ENCODE measurements around the gene GNB5.
"Not testable (repeated sequence)": the region's sequence is repeated elsewhere in the genome, so short reads cannot be mapped to it uniquely, and the experiment has no call there.

Gene GNB5

DNA sequence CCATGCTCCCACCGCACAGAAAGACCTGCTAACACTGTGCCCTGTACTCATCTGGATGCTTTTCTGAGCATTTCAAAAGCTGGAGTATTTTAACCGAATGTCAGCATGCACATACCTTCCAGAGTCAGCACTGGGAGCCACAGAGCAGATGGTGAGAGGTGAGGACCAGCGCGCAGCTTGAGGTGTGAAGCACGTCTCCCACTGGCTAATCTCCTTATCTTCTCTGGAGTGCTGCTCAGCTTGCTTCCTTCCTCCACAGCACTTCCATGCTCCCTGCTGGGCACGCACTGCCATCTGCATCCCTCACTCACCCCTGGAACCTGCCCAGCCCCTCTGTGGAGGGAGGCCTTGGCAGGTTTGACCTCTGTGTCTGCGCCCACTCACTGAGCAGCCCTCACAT, at the start of gene GNB5:
GNB5 (minus strand) TSS at position 186 of the 400 bp plus-strand sequence. CDS start 6,716 bp downstream, outside the sequence.
- no peak within 1 kb of the TSS for H3K4me2 ChIP-seq (ENCODE audit: low read length)
- no peak within 1 kb of the TSS for H3K27ac ChIP-seq (ENCODE audit: low read depth, low read length)
- H3K9me2 ChIP-seq (replicated peaks; ENCODE audit: control insufficient read depth, low read length) = no peaks in the 10 kb centered on the region
- H3F3A ChIP-seq (ENCODE audit: control insufficient read depth, insufficient read depth) = no peaks in the 10 kb centered on the region
- H3K4me1 ChIP-seq (ENCODE audit: control insufficient read depth, low read length) = no peaks in the 10 kb centered on the region
- no peak within 1 kb of the TSS for H3K4me3 ChIP-seq (ENCODE audit: low read length)
- TF ChIP-seq EZH2phosphoT487 (IDR thresholded peaks at IDR 0.05; ENCODE audit: borderline replicate concordance, low read length) (no peak), CTCF (IDR thresholded peaks at IDR 0.05; ENCODE audit: low read depth, low read length, poor library complexity, severe bottlenecking) (no peak)
- no peaks in the 10 kb centered on the region for H3K9me3 ChIP-seq (ENCODE audit: control insufficient read depth, insufficient read depth, low read length)
- H3K36me3 ChIP-seq (ENCODE audit: control insufficient read depth, low read length) = no peaks in the 10 kb centered on the region
- H3K27me3 ChIP-seq (ENCODE audit: control insufficient read depth, low read length) = no peaks in the 10 kb centered on the region
- no peaks in the 10 kb centered on the region for H3K79me2 ChIP-seq (ENCODE audit: control insufficient read depth, low read length)
- no peaks in the 10 kb centered on the region for H4K20me1 ChIP-seq (ENCODE audit: control insufficient read depth, insufficient read depth, low read depth, low read length)

- Histone ChIP-seq H3K4me1 (ENCODE audit: control insufficient read depth, low read length) (peaks cover 17% of the 10 kb centered on the region), H3K27ac (ENCODE audit: low read depth, low read length) (no peak overlapping the region), H3K9me3 (ENCODE audit: control insufficient read depth, insufficient read depth, low read length) (no peaks in the 10 kb centered on the region), H3K27me3 (ENCODE audit: control insufficient read depth, low read length) (no peaks in the 10 kb centered on the region), H3K4me2 (ENCODE audit: low read length) (no peak overlapping the region), H3K9me2 (replicated peaks; ENCODE audit: control insufficient read depth, low read length) (no peaks in the 10 kb centered on the region), H3K4me3 (ENCODE audit: low read length) (no peak overlapping the region), H3K36me3 (ENCODE audit: control insufficient read depth, low read length) (no peaks in the 10 kb centered on the region), H3F3A (ENCODE audit: control insufficient read depth, insufficient read depth) (peaks cover 9% of the 10 kb centered on the region), H4K20me1 (ENCODE audit: control insufficient read depth, insufficient read depth, low read depth, low read length) (no peaks in the 10 kb centered on the region), H3K79me2 (ENCODE audit: control insufficient read depth, low read length) (no peaks in the 10 kb centered on the region)
- TF ChIP-seq CTCF (IDR thresholded peaks at IDR 0.05; ENCODE audit: low read depth, low read length, poor library complexity, severe bottlenecking) (no peak), EZH2phosphoT487 (IDR thresholded peaks at IDR 0.05; ENCODE audit: borderline replicate concordance, low read length) (no peak)
These were observed 49.0 kb upstream of the GNB5 start for GRCh38 chr15:52240166-52240565.

GRCh38 chr15:52238989-52239525, 47.9 kb upstream of the GNB5 start:
- H3K27me3 ChIP-seq (ENCODE audit: control insufficient read depth, low read length) = not testable (repeated sequence)

GRCh38 chr15:52238149-52238548, 47.0 kb upstream of the GNB5 start:
- no peaks in the 10 kb centered on the region for H3K79me2 ChIP-seq (ENCODE audit: control insufficient read depth, low read length)
- H3K36me3 ChIP-seq (ENCODE audit: control insufficient read depth, low read length) = peaks cover 3% of the 10 kb centered on the region; the same call in 1 of the 2 replicates
- peaks cover 28% of the 10 kb centered on the region for H3F3A ChIP-seq (ENCODE audit: control insufficient read depth, insufficient read depth)

More at GRCh38 chr15:52238989-52239525, 47.9 kb upstream of the GNB5 start:
- H3K4me3 ChIP-seq (ENCODE audit: low read length); H3K9me3 ChIP-seq (ENCODE audit: control insufficient read depth, insufficient read depth, low read length); H3K27ac ChIP-seq (ENCODE audit: low read depth, low read length); H3K36me3 ChIP-seq (ENCODE audit: control insufficient read depth, low read length); H3K4me2 ChIP-seq (ENCODE audit: low read length); H3K9me2 ChIP-seq (replicated peaks; ENCODE audit: control insufficient read depth, low read length); H3K79me2 ChIP-seq (ENCODE audit: control insufficient read depth, low read length); H4K20me1 ChIP-seq (ENCODE audit: control insufficient read depth, insufficient read depth, low read depth, low read length): not testable (repeated sequence)
- Histone ChIP-seq H3F3A (ENCODE audit: control insufficient read depth, insufficient read depth) (peaks cover 20% of the 10 kb centered on the region), H3K4me1 (ENCODE audit: control insufficient read depth, low read length) (peaks cover 29% of the 10 kb centered on the region)

More at GRCh38 chr15:52238149-52238548, 47.0 kb upstream of the GNB5 start:
- Histone ChIP-seq H3K9me3 (ENCODE audit: control insufficient read depth, insufficient read depth, low read length) (no peaks in the 10 kb centered on the region), H3K4me1 (ENCODE audit: control insufficient read depth, low read length) (peaks cover 38% of the 10 kb centered on the region), H3K4me3 (ENCODE audit: low read length) (no peak overlapping the region), H3K4me2 (ENCODE audit: low read length) (no peak overlapping the region), H3K27me3 (ENCODE audit: control insufficient read depth, low read length) (no peaks in the 10 kb centered on the region), H3K27ac (ENCODE audit: low read depth, low read length) (no peak overlapping the region), H3K9me2 (replicated peaks; ENCODE audit: control insufficient read depth, low read length) (no peaks in the 10 kb centered on the region), H4K20me1 (ENCODE audit: control insufficient read depth, insufficient read depth, low read depth, low read length) (no peaks in the 10 kb centered on the region)
- TF ChIP-seq EZH2phosphoT487 (IDR thresholded peaks at IDR 0.05; ENCODE audit: borderline replicate concordance, low read length) = no peak
- no peak for TF ChIP-seq CTCF (IDR thresholded peaks at IDR 0.05; ENCODE audit: low read depth, low read length, poor library complexity, severe bottlenecking)
